HepG2 (cell line): ENCODE data around the gene CHSY3. TPM values are rescaled to one million over a fixed set of nuclear protein-coding genes. Genes with fewer than 3 reads are reported as not detected.

Experiments
- ATAC-seq: fragments of 200-7000 bp; cut with Tn5 transposase; 3 replicates; pipeline ENCODE4 v1.9.1; 2020; ENCODE audit warnings: mild to moderate bottlenecking, moderate library complexity
- BruUV-seq: library from RNA; stranded (reverse); fragments of 400-500 nt; replicated peaks from 2 replicates; lab custom pipeline; 2021; lab: Mats Ljungman, UMichigan
- CTCF ChIA-PET: fragments of 300-600 bp; formaldehyde crosslinking; extraction: SDS; loops from one replicate; lab custom pipeline; 2021; ENCODE audit warnings: low total read pairs, inconsistent platforms, low intra/inter-chr PET ratio; lab: Yijun Ruan, JAX
- POLR2A ChIA-PET: fragments of 350-600 bp; sonication (Branson Sonifier 250); formaldehyde crosslinking; loops from one replicate; lab custom pipeline; 2020; ENCODE audit warnings: antibody characterized with exemption, inconsistent platforms; lab: Yijun Ruan, JAX
- DNase-seq: peaks from one replicate; pipeline ENCODE4 v3.0.0-alpha.2; 2015; ENCODE audit warnings: low spot score
- FAIRE-seq: peaks from 3 replicates; lab custom pipeline; 2011; peaks lifted over from hg19 to GRCh38; lab: Jason Lieb, UNC
- H2AFZ ChIP-seq: one replicate; pipeline ENCODE4 v1.6.1; 2011; ENCODE audit warnings: low read length, inconsistent platforms
- H3K27ac ChIP-seq: fragments of 300-600 bp; 3 replicates; pipeline ENCODE4 v1.8.0; 2011; ENCODE audit warnings: mixed run types, mild to moderate bottlenecking, mixed read lengths, low read length, inconsistent platforms; ENCODE audit not compliant: insufficient read depth; ENCODE audit errors: extremely low read length
- H3K27me3 ChIP-seq, 2 experiments: fragments of 200-600 bp in 1 of 2; 2 replicates in 1 of 2; 3 replicates in 1 of 2; pipeline versions ENCODE4 v1.6.0 to v1.8.0; 2011; ENCODE audit warnings: low read length in 2 of 2, mild to moderate bottlenecking in 2 of 2, moderate library complexity in 2 of 2, inconsistent platforms in 1 of 2; ENCODE audit not compliant: insufficient read depth in 2 of 2, control insufficient read depth in 1 of 2
- H3K36me3 ChIP-seq, 2 experiments: fragments of 200-600 bp in 1 of 2; replicated peaks in 1 of 2; 2 replicates in 1 of 2; 3 replicates in 1 of 2; pipeline versions ENCODE4 v1.5.1 to v1.8.0; 2011; ENCODE audit warnings: low read length in 2 of 2, inconsistent platforms in 1 of 2; ENCODE audit not compliant: insufficient read depth in 2 of 2, control insufficient read depth in 1 of 2
- H3K4me1 ChIP-seq: 2 replicates; pipeline ENCODE4 v1.5.1; 2012; ENCODE audit warnings: low read length, inconsistent platforms; ENCODE audit not compliant: insufficient read depth
- H3K4me2 ChIP-seq: 2 replicates; pipeline ENCODE4 v1.6.0; 2011; ENCODE audit warnings: low read depth, low read length, inconsistent platforms
- H3K4me3 ChIP-seq, 3 experiments: fragments of 200-600 bp in 1 of 3; sonication (generic), shearing (Covaris generic) in 1 of 3; replicated peaks in 1 of 3; 2 replicates each; pipeline ENCODE4 v1.5.1; 2011 to 2016; ENCODE audit warnings: low read length in 3 of 3, inconsistent platforms in 2 of 3, low read depth in 2 of 3, mild to moderate bottlenecking in 2 of 3, control low read depth in 1 of 3, mixed read lengths in 1 of 3; ENCODE audit not compliant: insufficient read depth in 1 of 3
- H3K79me2 ChIP-seq: one replicate; pipeline ENCODE4 v1.6.1; 2011; ENCODE audit warnings: low read length, inconsistent platforms; ENCODE audit not compliant: insufficient read depth
- H3K9ac ChIP-seq: 2 replicates; pipeline ENCODE4 v1.6.0; 2011; ENCODE audit warnings: mild to moderate bottlenecking, low read depth, low read length, inconsistent platforms; ENCODE audit not compliant: insufficient read depth
- H3K9me3 ChIP-seq: 2 replicates; pipeline ENCODE4 v1.5.1; 2012; ENCODE audit warnings: mild to moderate bottlenecking, low read length
- H4K20me1 ChIP-seq: 2 replicates; pipeline ENCODE4 v1.6.0; 2011; ENCODE audit warnings: inconsistent platforms, mild to moderate bottlenecking, low read length, moderate library complexity; ENCODE audit not compliant: insufficient read depth
- CHD4 ChIP-seq: fragments of 200-600 bp; sonication (generic); IDR thresholded peaks from 2 replicates; pipeline ENCODE4 v1.7.0; 2017; ENCODE audit warnings: mild to moderate bottlenecking, low read length, borderline replicate concordance
- KMT2B ChIP-seq: IDR thresholded peaks from 2 replicates; pipeline ENCODE4 v1.6.1; 2016; ENCODE audit warnings: missing genetic modification reagents, missing compliant biosample characterization
- PRPF4 ChIP-seq: fragments of 200-400 bp; formaldehyde crosslinking; IDR thresholded peaks from 2 replicates; pipeline ENCODE4 v1.6.1; 2016; ENCODE audit warnings: low read length, low read depth; ENCODE audit not compliant: poor library complexity, severe bottlenecking
- REL ChIP-seq: sonication (generic); formaldehyde crosslinking; conservative IDR thresholded peaks from 2 replicates; pipeline ENCODE4 v1.8.0; 2022; ENCODE audit warnings: mild to moderate bottlenecking, missing genetic modification reagents, moderate library complexity
- WGBS: methylation state at CpG from one replicate; pipeline ENCODE4 v1.1.6; 2017; ENCODE audit warnings: low lambda C conversion rate; 5-methylcytosine and 5-hydroxymethylcytosine counted together
- in situ Hi-C: cut with HindIII; loops from 2 replicates; pipeline ENCODE4 v1.10.0; 2017; ENCODE audit warnings: low pct_unique_long_range_greater_than_20kb; ENCODE audit not compliant: extremely low pct_ligation_motif_present
- intact Hi-C: fragments of 100-400 bp; cut with micrococcal nuclease; formaldehyde crosslinking; loops from one replicate; pipeline ENCODE4 v1.10.0; 2022; ENCODE audit not compliant: unreplicated experiment
- polyA plus RNA-seq, 8 experiments: library from polyadenylated mRNA; depleted of rRNA in 3 of 8; stranded (reverse) in 7 of 8; unstranded in 1 of 8; fragments of >200 nt; fragmentation: Illumina TruSeq in 4 of 8; extraction: Trizol in 4 of 8; gene quantifications; 2 replicates each; pipeline versions ENCODE4 v1.2.1 to v1.2.3, GENCODE V29; 2011 to 2016; ENCODE audit warnings: low read depth in 4 of 8, missing spikeins in 1 of 8, mixed read lengths in 1 of 8; ENCODE audit not compliant: insufficient read depth in 1 of 8
- total RNA-seq, 5 experiments: library from RNA; depleted of rRNA; stranded (reverse); fragments of >200 nt; fragmentation: Illumina TruSeq; extraction: Trizol; gene quantifications; 2 replicates each; pipeline ENCODE4 v1.2.3, GENCODE V29; 2016; ENCODE audit warnings: low read depth in 1 of 5
- TF ChIP-seq, protein P1 (sequence below): sonication (generic); formaldehyde crosslinking; IDR thresholded peaks from 2 replicates; pipeline ENCODE4 v1.4.0; 2020; ENCODE audit warnings: missing genetic modification reagents, mild to moderate bottlenecking, borderline replicate concordance
- TF ChIP-seq, protein P2 (sequence below): sonication (generic); formaldehyde crosslinking; IDR thresholded peaks from 2 replicates; pipeline ENCODE4 v1.4.0; 2020; ENCODE audit warnings: missing genetic modification reagents
- TF ChIP-seq, protein P3 (sequence below): sonication (generic); formaldehyde crosslinking; IDR thresholded peaks from 2 replicates; pipeline ENCODE4 v1.5.0; 2020; ENCODE audit warnings: mild to moderate bottlenecking, missing genetic modification reagents, borderline replicate concordance
- TF ChIP-seq, protein P4 (sequence below): sonication (generic); formaldehyde crosslinking; IDR thresholded peaks from 2 replicates; pipeline ENCODE4 v1.8.0; 2022; ENCODE audit warnings: low read depth, missing genetic modification reagents

Gene CHSY3
- total and polyA plus RNA-seq, 2 of the 13 experiments (the other 11 are each of a cell fraction or from before 2014, with no cell fraction given), result 0.26 to 4.1 TPM

DNA sequence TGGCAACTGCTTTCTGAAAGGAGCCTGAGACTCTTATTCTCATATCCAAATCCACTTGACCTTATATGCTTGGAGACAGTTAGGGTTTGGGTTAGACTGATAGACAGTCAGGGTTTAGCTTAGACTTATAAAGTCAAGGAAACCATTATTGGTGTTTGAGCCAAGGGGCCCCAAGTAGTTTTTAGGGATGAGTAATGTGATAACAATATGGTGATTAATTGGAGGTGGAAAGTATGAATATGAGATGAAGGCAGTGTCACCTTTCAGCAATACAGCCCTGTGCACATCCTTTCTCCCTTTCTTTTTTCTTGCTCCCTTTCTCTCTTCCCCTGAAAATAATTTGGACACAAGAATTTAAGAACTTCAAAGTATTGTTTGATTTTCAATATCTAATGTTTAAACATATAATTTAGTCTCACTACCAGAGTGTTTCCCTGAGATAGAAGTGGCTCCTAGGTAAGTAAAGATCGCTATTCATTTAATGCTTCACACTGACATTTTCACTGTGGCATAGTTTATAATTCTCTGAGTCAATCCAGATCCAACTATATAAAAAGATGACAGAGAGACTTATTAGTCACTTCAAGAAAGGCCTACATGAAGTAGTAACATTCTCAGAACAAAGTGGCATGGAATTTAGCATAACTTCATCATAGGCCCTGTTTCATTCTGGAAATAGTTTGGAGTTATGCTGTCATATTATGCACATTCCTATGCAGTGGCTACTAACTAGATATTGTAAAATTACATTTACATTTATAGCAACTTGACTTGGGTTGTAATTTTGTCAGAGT is 200.8 kb downstream of the CHSY3 start:
- no peaks in the 10 kb centered on the region for H3K36me3 ChIP-seq
- 5% methylated on average over 1 of the region's 1 CpG for WGBS
- H3K27ac ChIP-seq, result no peak overlapping the region
- FAIRE-seq (no peak), DNase-seq (no peak), ATAC-seq (no peak)
- TF ChIP-seq KMT2B (CRISPR knock-in tag), result no peak
- TF ChIP-seq REL (CRISPR knock-in tag), result no peak
- TF ChIP-seq, protein P1, sequence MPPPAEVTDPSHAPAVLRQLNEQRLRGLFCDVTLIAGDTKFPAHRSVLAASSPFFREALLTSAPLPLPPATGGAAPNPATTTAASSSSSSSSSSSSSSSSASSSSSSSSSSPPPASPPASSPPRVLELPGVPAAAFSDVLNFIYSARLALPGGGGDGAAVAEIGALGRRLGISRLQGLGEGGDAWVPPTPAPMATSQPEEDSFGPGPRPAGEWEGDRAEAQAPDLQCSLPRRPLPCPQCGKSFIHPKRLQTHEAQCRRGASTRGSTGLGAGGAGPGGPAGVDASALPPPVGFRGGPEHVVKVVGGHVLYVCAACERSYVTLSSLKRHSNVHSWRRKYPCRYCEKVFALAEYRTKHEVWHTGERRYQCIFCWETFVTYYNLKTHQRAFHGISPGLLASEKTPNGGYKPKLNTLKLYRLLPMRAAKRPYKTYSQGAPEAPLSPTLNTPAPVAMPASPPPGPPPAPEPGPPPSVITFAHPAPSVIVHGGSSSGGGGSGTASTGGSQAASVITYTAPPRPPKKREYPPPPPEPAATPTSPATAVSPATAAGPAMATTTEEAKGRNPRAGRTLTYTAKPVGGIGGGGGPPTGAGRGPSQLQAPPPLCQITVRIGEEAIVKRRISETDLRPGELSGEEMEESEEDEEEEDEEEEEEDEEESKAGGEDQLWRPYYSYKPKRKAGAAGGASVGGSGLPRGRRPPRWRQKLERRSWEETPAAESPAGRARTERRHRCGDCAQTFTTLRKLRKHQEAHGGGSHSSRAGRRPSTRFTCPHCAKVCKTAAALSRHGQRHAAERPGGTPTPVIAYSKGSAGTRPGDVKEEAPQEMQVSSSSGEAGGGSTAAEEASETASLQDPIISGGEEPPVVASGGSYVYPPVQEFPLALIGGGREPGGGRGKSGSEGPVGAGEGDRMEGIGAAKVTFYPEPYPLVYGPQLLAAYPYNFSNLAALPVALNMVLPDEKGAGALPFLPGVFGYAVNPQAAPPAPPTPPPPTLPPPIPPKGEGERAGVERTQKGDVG (CRISPR knock-in tag), result no peak
- TF ChIP-seq CHD4, result no peak
- TF ChIP-seq, protein P2, sequence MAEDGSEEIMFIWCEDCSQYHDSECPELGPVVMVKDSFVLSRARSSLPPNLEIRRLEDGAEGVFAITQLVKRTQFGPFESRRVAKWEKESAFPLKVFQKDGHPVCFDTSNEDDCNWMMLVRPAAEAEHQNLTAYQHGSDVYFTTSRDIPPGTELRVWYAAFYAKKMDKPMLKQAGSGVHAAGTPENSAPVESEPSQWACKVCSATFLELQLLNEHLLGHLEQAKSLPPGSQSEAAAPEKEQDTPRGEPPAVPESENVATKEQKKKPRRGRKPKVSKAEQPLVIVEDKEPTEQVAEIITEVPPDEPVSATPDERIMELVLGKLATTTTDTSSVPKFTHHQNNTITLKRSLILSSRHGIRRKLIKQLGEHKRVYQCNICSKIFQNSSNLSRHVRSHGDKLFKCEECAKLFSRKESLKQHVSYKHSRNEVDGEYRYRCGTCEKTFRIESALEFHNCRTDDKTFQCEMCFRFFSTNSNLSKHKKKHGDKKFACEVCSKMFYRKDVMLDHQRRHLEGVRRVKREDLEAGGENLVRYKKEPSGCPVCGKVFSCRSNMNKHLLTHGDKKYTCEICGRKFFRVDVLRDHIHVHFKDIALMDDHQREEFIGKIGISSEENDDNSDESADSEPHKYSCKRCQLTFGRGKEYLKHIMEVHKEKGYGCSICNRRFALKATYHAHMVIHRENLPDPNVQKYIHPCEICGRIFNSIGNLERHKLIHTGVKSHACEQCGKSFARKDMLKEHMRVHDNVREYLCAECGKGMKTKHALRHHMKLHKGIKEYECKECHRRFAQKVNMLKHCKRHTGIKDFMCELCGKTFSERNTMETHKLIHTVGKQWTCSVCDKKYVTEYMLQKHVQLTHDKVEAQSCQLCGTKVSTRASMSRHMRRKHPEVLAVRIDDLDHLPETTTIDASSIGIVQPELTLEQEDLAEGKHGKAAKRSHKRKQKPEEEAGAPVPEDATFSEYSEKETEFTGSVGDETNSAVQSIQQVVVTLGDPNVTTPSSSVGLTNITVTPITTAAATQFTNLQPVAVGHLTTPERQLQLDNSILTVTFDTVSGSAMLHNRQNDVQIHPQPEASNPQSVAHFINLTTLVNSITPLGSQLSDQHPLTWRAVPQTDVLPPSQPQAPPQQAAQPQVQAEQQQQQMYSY, result no peak
- TF ChIP-seq, protein P3, sequence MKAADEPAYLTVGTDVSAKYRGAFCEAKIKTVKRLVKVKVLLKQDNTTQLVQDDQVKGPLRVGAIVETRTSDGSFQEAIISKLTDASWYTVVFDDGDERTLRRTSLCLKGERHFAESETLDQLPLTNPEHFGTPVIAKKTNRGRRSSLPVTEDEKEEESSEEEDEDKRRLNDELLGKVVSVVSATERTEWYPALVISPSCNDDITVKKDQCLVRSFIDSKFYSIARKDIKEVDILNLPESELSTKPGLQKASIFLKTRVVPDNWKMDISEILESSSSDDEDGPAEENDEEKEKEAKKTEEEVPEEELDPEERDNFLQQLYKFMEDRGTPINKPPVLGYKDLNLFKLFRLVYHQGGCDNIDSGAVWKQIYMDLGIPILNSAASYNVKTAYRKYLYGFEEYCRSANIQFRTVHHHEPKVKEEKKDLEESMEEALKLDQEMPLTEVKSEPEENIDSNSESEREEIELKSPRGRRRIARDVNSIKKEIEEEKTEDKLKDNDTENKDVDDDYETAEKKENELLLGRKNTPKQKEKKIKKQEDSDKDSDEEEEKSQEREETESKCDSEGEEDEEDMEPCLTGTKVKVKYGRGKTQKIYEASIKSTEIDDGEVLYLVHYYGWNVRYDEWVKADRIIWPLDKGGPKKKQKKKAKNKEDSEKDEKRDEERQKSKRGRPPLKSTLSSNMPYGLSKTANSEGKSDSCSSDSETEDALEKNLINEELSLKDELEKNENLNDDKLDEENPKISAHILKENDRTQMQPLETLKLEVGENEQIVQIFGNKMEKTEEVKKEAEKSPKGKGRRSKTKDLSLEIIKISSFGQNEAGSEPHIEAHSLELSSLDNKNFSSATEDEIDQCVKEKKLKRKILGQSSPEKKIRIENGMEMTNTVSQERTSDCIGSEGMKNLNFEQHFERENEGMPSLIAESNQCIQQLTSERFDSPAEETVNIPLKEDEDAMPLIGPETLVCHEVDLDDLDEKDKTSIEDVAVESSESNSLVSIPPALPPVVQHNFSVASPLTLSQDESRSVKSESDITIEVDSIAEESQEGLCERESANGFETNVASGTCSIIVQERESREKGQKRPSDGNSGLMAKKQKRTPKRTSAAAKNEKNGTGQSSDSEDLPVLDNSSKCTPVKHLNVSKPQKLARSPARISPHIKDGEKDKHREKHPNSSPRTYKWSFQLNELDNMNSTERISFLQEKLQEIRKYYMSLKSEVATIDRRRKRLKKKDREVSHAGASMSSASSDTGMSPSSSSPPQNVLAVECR, result no peak
- no peak for TF ChIP-seq PRPF4
- TF ChIP-seq, protein P4, sequence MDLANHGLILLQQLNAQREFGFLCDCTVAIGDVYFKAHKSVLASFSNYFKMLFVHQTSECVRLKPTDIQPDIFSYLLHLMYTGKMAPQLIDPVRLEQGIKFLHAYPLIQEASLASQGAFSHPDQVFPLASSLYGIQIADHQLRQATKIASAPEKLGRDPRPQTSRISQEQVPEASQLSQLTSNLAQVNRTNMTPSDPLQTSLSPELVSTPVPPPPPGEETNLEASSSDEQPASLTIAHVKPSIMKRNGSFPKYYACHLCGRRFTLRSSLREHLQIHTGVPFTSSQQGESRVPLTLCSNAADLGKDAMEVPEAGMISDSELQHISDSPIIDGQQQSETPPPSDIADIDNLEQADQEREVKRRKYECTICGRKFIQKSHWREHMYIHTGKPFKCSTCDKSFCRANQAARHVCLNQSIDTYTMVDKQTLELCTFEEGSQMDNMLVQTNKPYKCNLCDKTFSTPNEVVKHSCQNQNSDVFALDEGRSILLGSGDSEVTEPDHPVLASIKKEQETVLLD (CRISPR knock-in tag), result no peak
- intact Hi-C loops (no loop called here), in situ Hi-C loops (loop anchor here (25.0 kb wide), 2 partner anchors 607 to 1007 kb away; no protein-coding TSS in a partner anchor)
- BruUV-seq, result no TSS peak
- H3K9ac ChIP-seq, result no peak overlapping the region
- no peak overlapping the region for H3K4me3 ChIP-seq
- H3K79me2 ChIP-seq, result no peaks in the 10 kb centered on the region
- no peaks in the 10 kb centered on the region for H3K4me1 ChIP-seq
- no peak overlapping the region for H2AFZ ChIP-seq
- CTCF ChIA-PET, result no interaction called here
- H3K27me3 ChIP-seq, result no peaks in the 10 kb centered on the region
- POLR2A ChIA-PET, result no interaction called here
- H3K4me2 ChIP-seq, result no peak overlapping the region
- no peaks in the 10 kb centered on the region; the same call in 1 of the 2 replicates for H4K20me1 ChIP-seq
- no peaks in the 10 kb centered on the region for H3K9me3 ChIP-seq
